Calu3 (cell line): Measurements from ENCODE around the gene PAM16. TPM values are rescaled to one million over a fixed set of nuclear protein-coding genes. Genes with fewer than 3 reads are reported as not detected.
"Not testable (repeated sequence)": the region's sequence is repeated elsewhere in the genome, so short reads cannot be mapped to it uniquely, and the experiment has no call there.

Source experiments
- BruUV-seq: library from RNA; stranded (reverse); fragments of 400-500 nt; replicated peaks from 2 replicates; lab custom pipeline; 2021; lab: Mats Ljungman, UMichigan
- CTCF ChIA-PET: fragments of 300-600 bp; sonication (Branson Sonifier 250); formaldehyde crosslinking; loops from one replicate; lab custom pipeline; 2022; ENCODE audit warnings: antibody characterized with exemption; lab: Charles Lee
- DNase-seq: peaks from one replicate; pipeline ENCODE4 v3.0.0; 2022
- H3K27ac Mint-ChIP-seq: one replicate; pipeline ENCODE4 v1.8.0; 2022; ENCODE audit warnings: mixed read lengths; ENCODE audit not compliant: unreplicated experiment
- H3K27me3 Mint-ChIP-seq: one replicate; pipeline ENCODE4 v1.8.0; 2022; ENCODE audit warnings: mixed read lengths; ENCODE audit not compliant: unreplicated experiment
- H3K36me3 Mint-ChIP-seq: one replicate; pipeline ENCODE4 v1.8.0; 2022; ENCODE audit warnings: mild to moderate bottlenecking, moderate library complexity, mixed read lengths; ENCODE audit not compliant: insufficient read depth, unreplicated experiment
- H3K4me1 Mint-ChIP-seq: one replicate; pipeline ENCODE4 v1.8.0; 2022; ENCODE audit warnings: mild to moderate bottlenecking, low read depth, mixed read lengths; ENCODE audit not compliant: unreplicated experiment
- H3K4me3 Mint-ChIP-seq: one replicate; pipeline ENCODE4 v1.8.0; 2022; ENCODE audit warnings: mild to moderate bottlenecking, low read depth, moderate library complexity, mixed read lengths; ENCODE audit not compliant: unreplicated experiment
- H3K9me3 Mint-ChIP-seq: one replicate; pipeline ENCODE4 v1.8.0; 2022; ENCODE audit warnings: low read depth, mixed read lengths; ENCODE audit not compliant: unreplicated experiment
- CTCF ChIP-seq: fragments of 200-600 bp; IDR thresholded peaks from one replicate; pipeline ENCODE4 v1.8.0; 2022; ENCODE audit warnings: antibody characterized with exemption; ENCODE audit not compliant: unreplicated experiment
- intact Hi-C: fragments of 100-400 bp; cut with micrococcal nuclease; formaldehyde crosslinking; loops from one replicate; pipeline ENCODE4 v1.10.0; 2022; ENCODE audit not compliant: unreplicated experiment
- total RNA-seq: library from RNA; stranded (reverse); gene quantifications from 2 replicates; pipeline ENCODE4 v1.2.3, GENCODE V29; 2022

Gene PAM16
- total RNA-seq, 1 experiment from 2014 or later: 72.7 TPM

GRCh38 chr16:4344983-4345835 lies 5.9 kb downstream of the PAM16 start:
- Mint-ChIP-seq H3K4me3 (no peak overlapping the region), H3K27me3 (no peaks in the 10 kb centered on the region), H3K4me1 (peaks cover 10% of the 10 kb centered on the region), H3K36me3 (peaks cover 49% of the 10 kb centered on the region), H3K27ac (no peak overlapping the region), H3K9me3 (no peaks in the 10 kb centered on the region)
- intact Hi-C loops: no loop called here
- no peak for DNase-seq
- BruUV-seq: no TSS peak
- TF ChIP-seq CTCF: no peak
- CTCF ChIA-PET: no interaction called here

GRCh38 chr16:4344300-4344982 lies 6.7 kb downstream of the PAM16 start:
- H3K9me3 Mint-ChIP-seq, H3K4me3 Mint-ChIP-seq: not testable (repeated sequence)

DNA sequence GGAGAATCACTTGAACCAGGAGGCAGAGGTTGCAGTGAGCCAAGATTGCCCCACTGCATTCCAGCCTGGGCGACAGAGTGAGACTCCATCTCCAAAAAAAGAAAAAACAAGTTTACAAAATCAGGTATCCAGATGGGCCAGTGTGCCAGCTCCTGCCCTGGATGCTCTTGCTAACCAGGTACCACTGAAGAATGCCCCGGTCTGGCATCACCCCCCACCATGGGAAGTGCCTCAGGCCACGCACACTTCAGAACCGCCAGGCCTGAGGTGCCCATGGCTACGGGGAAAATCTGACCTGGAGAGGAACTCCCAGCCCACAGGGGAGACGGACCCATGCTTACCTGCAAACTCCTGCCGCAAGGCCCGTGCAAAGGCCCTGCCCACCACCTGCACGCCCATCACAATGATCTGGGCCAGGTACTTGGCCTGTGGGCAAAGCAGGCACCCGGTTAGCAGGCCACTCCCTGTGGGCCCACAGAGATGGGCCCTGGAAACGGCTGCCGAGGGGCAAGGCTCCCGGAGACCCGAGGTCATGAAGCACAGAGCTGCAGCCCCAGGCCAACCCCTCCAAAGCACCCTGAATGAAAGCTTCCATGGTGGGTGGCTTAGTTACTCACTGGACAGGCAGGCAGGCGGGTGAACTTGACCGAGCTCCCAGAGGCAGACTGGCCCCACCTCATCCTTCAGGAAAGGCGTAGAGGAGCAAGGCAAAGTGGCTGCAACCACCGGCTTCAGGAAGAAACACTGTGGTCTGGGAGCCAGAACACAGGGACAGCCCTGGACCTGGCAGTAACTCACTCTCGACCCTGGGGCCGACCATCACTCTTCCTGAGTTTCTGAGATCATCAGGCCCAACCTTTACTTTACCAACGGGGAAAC lies 8.0 kb downstream of the PAM16 start:
- no peak overlapping the region for H3K27ac Mint-ChIP-seq
- no peak for TF ChIP-seq CTCF
- CTCF ChIA-PET: no interaction called here
- peaks cover 56% of the 10 kb centered on the region for H3K36me3 Mint-ChIP-seq
- intact Hi-C loops: no loop called here
- H3K27me3 Mint-ChIP-seq: no peaks in the 10 kb centered on the region
- no peak overlapping the region for H3K4me3 Mint-ChIP-seq
- H3K9me3 Mint-ChIP-seq: no peaks in the 10 kb centered on the region
- H3K4me1 Mint-ChIP-seq: peaks cover 3% of the 10 kb centered on the region
- BruUV-seq: no TSS peak
- no peak for DNase-seq

More at GRCh38 chr16:4344300-4344982, 6.7 kb downstream of the PAM16 start:
- H3K27me3 Mint-ChIP-seq, H3K27ac Mint-ChIP-seq, BruUV-seq, DNase-seq, H3K4me1 Mint-ChIP-seq, intact Hi-C loops, CTCF ChIA-PET: not testable (repeated sequence)
- peaks cover 51% of the 10 kb centered on the region for H3K36me3 Mint-ChIP-seq

- H3K36me3 Mint-ChIP-seq: peaks cover 73% of the 10 kb centered on the region
- no peak overlapping the region for H3K27ac Mint-ChIP-seq
- DNase-seq: no peak
- H3K27me3 Mint-ChIP-seq: no peaks in the 10 kb centered on the region
- intact Hi-C loops: no loop called here
- no peaks in the 10 kb centered on the region for H3K4me1 Mint-ChIP-seq
- CTCF ChIA-PET: interaction anchor here (0.9 kb wide), 1 partner anchor 13 kb away, joined by 3 read pairs; no protein-coding TSS in a partner anchor
- BruUV-seq: no TSS peak
- TF ChIP-seq CTCF: no peak
- no peak overlapping the region for H3K4me3 Mint-ChIP-seq
- no peaks in the 10 kb centered on the region for H3K9me3 Mint-ChIP-seq
These were observed 9.9 kb downstream of the PAM16 start for GRCh38 chr16:4341250-4341649.
